ENCODE data around the gene FOXN3.

The FOXN3 gene

GRCh38 chr14:89379891-89380820, 36.9 kb downstream of the FOXN3 start:
- H3K27ac ChIP-seq (ENCODE audit: low read length), result no peak overlapping the region
- H3K27me3 ChIP-seq (ENCODE audit: low read depth, low read length), result no peaks in the 10 kb centered on the region; the same call in 1 of the 2 replicates
- no peak overlapping the region for H3K9ac ChIP-seq (ENCODE audit: low read length)
- H3K9me3 ChIP-seq (ENCODE audit: insufficient read depth, low read length), result peaks cover 9% of the 10 kb centered on the region; the same call in 1 of the 2 replicates
- H3K79me2 ChIP-seq (ENCODE audit: low read length), result peaks cover 17% of the 10 kb centered on the region
- no peak overlapping the region for H2AFZ ChIP-seq (ENCODE audit: low read depth, low read length)
- peaks cover 8% of the 10 kb centered on the region for H3K36me3 ChIP-seq (replicated peaks; ENCODE audit: low read depth, low read length)
- H3K4me1 ChIP-seq (ENCODE audit: low read length), result peaks cover 29% of the 10 kb centered on the region
- no peak overlapping the region for H3K4me2 ChIP-seq (ENCODE audit: low read length)
- TF ChIP-seq EZH2phosphoT487 (IDR thresholded peaks at IDR 0.05; ENCODE audit: low read depth), result no peak
- no peak for TF ChIP-seq CTCF (IDR thresholded peaks at IDR 0.05; ENCODE audit: low read depth, low read length)
- H3K4me3 ChIP-seq (ENCODE audit: low read length), result no peak overlapping the region
- H4K20me1 ChIP-seq (ENCODE audit: insufficient read depth, low read length), result peaks cover 51% of the 10 kb centered on the region

DNA sequence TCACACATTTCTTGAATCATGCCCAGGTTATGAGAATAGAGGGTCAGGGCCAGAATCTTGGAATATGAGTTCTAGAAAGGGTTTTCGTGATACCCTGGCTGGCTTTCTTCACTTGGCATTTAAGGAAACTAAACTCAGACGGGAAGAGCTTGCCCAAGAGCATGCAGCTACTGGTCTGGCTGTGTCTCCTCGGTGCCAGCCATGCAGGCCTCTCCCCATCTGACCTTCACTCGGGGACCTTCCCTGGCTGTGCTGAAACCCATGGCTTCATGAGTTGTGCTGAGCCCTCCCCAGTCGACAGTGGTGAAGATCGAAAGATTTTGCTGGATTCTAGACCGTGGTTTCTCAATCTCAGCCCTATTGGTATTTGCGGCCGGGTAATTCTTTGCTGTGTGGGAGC, 38.0 kb downstream of the FOXN3 start:
- no peak overlapping the region for H3K9ac ChIP-seq (ENCODE audit: low read length)
- no peak overlapping the region for H3K4me3 ChIP-seq (ENCODE audit: low read length)
- H2AFZ ChIP-seq (ENCODE audit: low read depth, low read length), result no peak overlapping the region
- peaks cover 9% of the 10 kb centered on the region; the same call in 1 of the 2 replicates for H3K9me3 ChIP-seq (ENCODE audit: insufficient read depth, low read length)
- no peaks in the 10 kb centered on the region; the same call in 1 of the 2 replicates for H3K27me3 ChIP-seq (ENCODE audit: low read depth, low read length)
- peaks cover 40% of the 10 kb centered on the region for H4K20me1 ChIP-seq (ENCODE audit: insufficient read depth, low read length)
- TF ChIP-seq CTCF (IDR thresholded peaks at IDR 0.05; ENCODE audit: low read depth, low read length) (no peak), EZH2phosphoT487 (IDR thresholded peaks at IDR 0.05; ENCODE audit: low read depth) (no peak)
- no peak overlapping the region for H3K27ac ChIP-seq (ENCODE audit: low read length)
- peaks cover 17% of the 10 kb centered on the region for H3K4me1 ChIP-seq (ENCODE audit: low read length)
- peaks cover 8% of the 10 kb centered on the region for H3K36me3 ChIP-seq (replicated peaks; ENCODE audit: low read depth, low read length)
- H3K4me2 ChIP-seq (ENCODE audit: low read length), result no peak overlapping the region
- H3K79me2 ChIP-seq (ENCODE audit: low read length), result peaks cover 10% of the 10 kb centered on the region

DNA sequence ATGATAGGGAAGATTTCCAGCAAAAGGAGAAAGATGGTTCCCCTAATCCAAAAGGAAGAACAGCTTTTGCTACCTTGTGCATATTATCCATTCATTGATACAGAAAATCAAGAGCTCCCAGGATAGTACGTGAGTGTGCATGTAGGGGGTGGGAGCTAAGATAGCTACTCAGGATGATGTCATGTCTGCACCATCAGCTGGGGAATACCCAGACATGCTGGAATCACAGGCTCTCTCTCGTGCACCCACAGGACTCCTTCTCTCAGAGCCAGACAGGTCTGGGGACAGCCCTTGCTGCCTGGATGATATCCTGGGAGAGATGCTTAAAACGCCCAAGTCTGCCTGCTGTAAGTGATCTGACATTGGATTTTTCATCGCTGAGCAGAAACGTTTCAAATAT, 38.9 kb downstream of the FOXN3 start:
- no peaks in the 10 kb centered on the region; the same call in 1 of the 2 replicates for H3K27me3 ChIP-seq (ENCODE audit: low read depth, low read length)
- H3K9me3 ChIP-seq (ENCODE audit: insufficient read depth, low read length), result peaks cover 9% of the 10 kb centered on the region; the same call in 1 of the 2 replicates
- H4K20me1 ChIP-seq (ENCODE audit: insufficient read depth, low read length), result peaks cover 31% of the 10 kb centered on the region
- H3K4me1 ChIP-seq (ENCODE audit: low read length), result peaks cover 9% of the 10 kb centered on the region
- H3K79me2 ChIP-seq (ENCODE audit: low read length), result peaks cover 7% of the 10 kb centered on the region
- H3K4me3 ChIP-seq (ENCODE audit: low read length), result no peak overlapping the region
- H3K9ac ChIP-seq (ENCODE audit: low read length), result no peak overlapping the region
- no peak overlapping the region for H2AFZ ChIP-seq (ENCODE audit: low read depth, low read length)
- no peak overlapping the region for H3K4me2 ChIP-seq (ENCODE audit: low read length)
- no peak overlapping the region for H3K27ac ChIP-seq (ENCODE audit: low read length)
- no peak for TF ChIP-seq EZH2phosphoT487 (IDR thresholded peaks at IDR 0.05; ENCODE audit: low read depth)
- TF ChIP-seq CTCF (IDR thresholded peaks at IDR 0.05; ENCODE audit: low read depth, low read length), result no peak
- H3K36me3 ChIP-seq (replicated peaks; ENCODE audit: low read depth, low read length), result peaks cover 8% of the 10 kb centered on the region

GRCh38 chr14:89377544-89377943, 39.5 kb downstream of the FOXN3 start:
- no peaks in the 10 kb centered on the region; the same call in 1 of the 2 replicates for H3K27me3 ChIP-seq (ENCODE audit: low read depth, low read length)
- no peak overlapping the region for H3K4me3 ChIP-seq (ENCODE audit: low read length)
- peaks cover 8% of the 10 kb centered on the region for H3K36me3 ChIP-seq (replicated peaks; ENCODE audit: low read depth, low read length)
- TF ChIP-seq EZH2phosphoT487 (IDR thresholded peaks at IDR 0.05; ENCODE audit: low read depth), result no peak
- H3K79me2 ChIP-seq (ENCODE audit: low read length), result peaks cover 3% of the 10 kb centered on the region
- H3K4me2 ChIP-seq (ENCODE audit: low read length), result no peak overlapping the region
- no peak overlapping the region for H3K9ac ChIP-seq (ENCODE audit: low read length)
- H3K27ac ChIP-seq (ENCODE audit: low read length), result no peak overlapping the region
- peaks cover 9% of the 10 kb centered on the region; the same call in 1 of the 2 replicates for H3K9me3 ChIP-seq (ENCODE audit: insufficient read depth, low read length)
- no peak overlapping the region for H2AFZ ChIP-seq (ENCODE audit: low read depth, low read length)
- peaks cover 7% of the 10 kb centered on the region for H3K4me1 ChIP-seq (ENCODE audit: low read length)
- H4K20me1 ChIP-seq (ENCODE audit: insufficient read depth, low read length), result peaks cover 27% of the 10 kb centered on the region; the same call in 1 of the 2 replicates

Data from OCI-LY3 (cell line).